ENCODE results near the gene MINDY1. TPM values are rescaled to one million over a fixed set of nuclear protein-coding genes. Genes with fewer than 3 reads are reported as not detected.

Gene MINDY1
- total RNA-seq, 2 experiments from 2014 or later = 8.5 to 13.8 TPM

DNA sequence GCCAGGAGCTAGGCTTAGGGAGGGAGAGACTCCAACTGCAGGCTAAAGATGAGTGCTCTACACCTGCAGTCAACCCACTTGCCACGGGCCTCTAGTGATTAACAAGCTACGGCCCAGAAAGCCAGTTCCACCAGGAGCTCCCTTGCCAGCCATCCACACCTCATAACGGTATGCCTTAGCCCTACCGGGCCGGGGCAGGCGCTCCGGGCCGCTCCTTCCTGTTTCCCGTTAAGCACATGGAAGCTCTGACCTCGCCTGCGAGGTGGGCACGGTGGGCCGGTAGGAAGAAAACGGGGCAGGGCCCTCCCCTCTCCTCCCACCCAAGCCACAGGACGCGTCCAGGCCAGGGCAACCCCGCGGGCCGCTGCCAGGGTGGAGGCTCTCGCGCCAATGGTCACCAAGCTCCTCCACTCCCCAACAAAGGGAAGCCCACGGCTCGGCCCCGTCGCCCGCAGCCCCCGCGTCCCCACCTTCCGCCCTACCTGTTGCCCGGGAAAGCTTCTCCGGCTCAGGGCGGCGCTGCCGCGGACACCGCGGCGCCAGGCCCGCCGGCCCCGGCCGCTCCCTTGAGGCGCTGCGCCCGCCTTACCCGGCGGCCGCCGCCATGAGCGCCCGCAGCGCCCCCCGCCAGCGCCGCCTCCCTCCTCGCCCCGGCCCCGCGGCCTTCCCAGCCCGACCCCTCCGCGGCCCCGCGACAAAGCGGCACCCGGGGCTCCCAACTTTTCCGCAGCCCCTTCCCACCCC is 32.7 kb downstream of the MINDY1 start:
- H3K4me3 ChIP-seq (ENCODE audit: low read depth, low read length, poor library complexity, severe bottlenecking) = peak overlapping the region; percentile 80
- CTCF ChIA-PET (ENCODE audit: unreplicated experiment) = interaction anchor here (0.6 to 1.1 kb wide), 5 partner anchors 16 to 609 kb away, joined by 3 to 4 read pairs (median 3); partner anchors contain the start of gene ENSA

DNA sequence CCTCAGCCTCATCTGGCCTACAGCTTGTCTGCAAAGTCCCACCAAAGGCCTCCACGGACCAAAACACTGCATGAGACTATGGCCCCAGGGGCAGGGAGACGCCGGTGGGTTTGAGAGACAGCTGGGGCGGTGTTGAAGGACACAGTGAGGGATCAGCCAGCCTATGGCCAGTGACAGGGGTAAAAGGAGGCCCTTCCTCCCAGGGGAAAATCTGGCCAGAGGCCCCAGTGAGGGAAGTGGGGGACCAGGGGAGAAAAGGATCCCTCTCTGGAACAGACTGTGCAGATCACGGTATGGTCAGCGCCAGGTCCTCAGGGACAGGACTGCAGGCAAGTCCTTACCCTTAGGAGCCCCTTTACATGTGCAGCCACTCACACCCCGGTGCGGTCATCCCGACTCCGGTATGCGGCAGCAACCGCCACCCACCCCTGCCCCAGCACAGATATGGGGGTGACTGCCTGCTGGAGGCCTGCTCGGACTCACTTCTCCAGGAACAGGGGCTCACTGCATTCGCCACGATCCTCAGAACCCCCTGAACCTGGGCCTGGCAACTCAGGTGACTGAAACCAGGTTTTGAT is 33.4 kb downstream of the MINDY1 start:
- Histone ChIP-seq H3K4me3 (ENCODE audit: low read depth, low read length, poor library complexity, severe bottlenecking) (peak overlapping the region; percentile 80), H3K36me3 (ENCODE audit: insufficient read depth, low read length) (peaks cover 9% of the 10 kb centered on the region), H3K9me3 (ENCODE audit: low read length) (no peaks in the 10 kb centered on the region), H3K27ac (ENCODE audit: low read depth, low read length, poor library complexity, severe bottlenecking) (peak overlapping the region; percentile 72), H2AFZ (ENCODE audit: low read length) (peak overlapping the region; percentile 64; the same call in 1 of the 2 replicates), H3K79me2 (ENCODE audit: insufficient read depth, low read depth, low read length) (peaks cover 40% of the 10 kb centered on the region; the same call in 1 of the 2 replicates), H4K20me1 (ENCODE audit: insufficient read depth, low read length) (no peaks in the 10 kb centered on the region), H3K9me2 (ENCODE audit: insufficient read depth, low read length) (no peaks in the 10 kb centered on the region), H3K4me2 (ENCODE audit: low read length) (peak overlapping the region; percentile 83), H3K4me1 (ENCODE audit: insufficient read depth, low read length, poor library complexity, severe bottlenecking) (peaks cover 36% of the 10 kb centered on the region)
- intact Hi-C loops (cut with micrococcal nuclease; ENCODE audit: unreplicated experiment) = loop anchor here (10.0 kb wide), 1 partner anchor 509 kb away; no protein-coding TSS in a partner anchor
- CTCF ChIA-PET (ENCODE audit: unreplicated experiment) = interaction anchor here (0.6 to 1.1 kb wide), 4 partner anchors 16 to 413 kb away, joined by 3 to 4 read pairs (median 3); partner anchors contain the start of gene ENSA
- BruUV-seq (replicated peaks) = no TSS peak
- TF ChIP-seq, protein P1, sequence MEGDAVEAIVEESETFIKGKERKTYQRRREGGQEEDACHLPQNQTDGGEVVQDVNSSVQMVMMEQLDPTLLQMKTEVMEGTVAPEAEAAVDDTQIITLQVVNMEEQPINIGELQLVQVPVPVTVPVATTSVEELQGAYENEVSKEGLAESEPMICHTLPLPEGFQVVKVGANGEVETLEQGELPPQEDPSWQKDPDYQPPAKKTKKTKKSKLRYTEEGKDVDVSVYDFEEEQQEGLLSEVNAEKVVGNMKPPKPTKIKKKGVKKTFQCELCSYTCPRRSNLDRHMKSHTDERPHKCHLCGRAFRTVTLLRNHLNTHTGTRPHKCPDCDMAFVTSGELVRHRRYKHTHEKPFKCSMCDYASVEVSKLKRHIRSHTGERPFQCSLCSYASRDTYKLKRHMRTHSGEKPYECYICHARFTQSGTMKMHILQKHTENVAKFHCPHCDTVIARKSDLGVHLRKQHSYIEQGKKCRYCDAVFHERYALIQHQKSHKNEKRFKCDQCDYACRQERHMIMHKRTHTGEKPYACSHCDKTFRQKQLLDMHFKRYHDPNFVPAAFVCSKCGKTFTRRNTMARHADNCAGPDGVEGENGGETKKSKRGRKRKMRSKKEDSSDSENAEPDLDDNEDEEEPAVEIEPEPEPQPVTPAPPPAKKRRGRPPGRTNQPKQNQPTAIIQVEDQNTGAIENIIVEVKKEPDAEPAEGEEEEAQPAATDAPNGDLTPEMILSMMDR (conservative IDR thresholded peaks at IDR 0.05; ENCODE audit: low read length) = no peak
- no peak for TF ChIP-seq EZH2phosphoT487 (IDR thresholded peaks at IDR 0.05; ENCODE audit: borderline replicate concordance, low read depth, low read length)
- peak; percentile 21 for DNase-seq (ENCODE audit: low spot score)
- POLR2A ChIA-PET = interaction anchor here (0.5 to 1.7 kb wide), 6 partner anchors 9 to 371 kb away, joined by 3 to 7 read pairs (median 4); partner anchors contain the start of genes ANXA9 and MINDY1

More for the DNA sequence above, 32.7 kb downstream of the MINDY1 start:
- Histone ChIP-seq H3K27ac (ENCODE audit: low read depth, low read length, poor library complexity, severe bottlenecking) (peak overlapping the region; percentile 72), H3K9me3 (ENCODE audit: low read length) (no peaks in the 10 kb centered on the region), H3K36me3 (ENCODE audit: insufficient read depth, low read length) (peaks cover 3% of the 10 kb centered on the region; the same call in 1 of the 2 replicates), H3K9me2 (ENCODE audit: insufficient read depth, low read length) (no peaks in the 10 kb centered on the region), H4K20me1 (ENCODE audit: insufficient read depth, low read length) (no peaks in the 10 kb centered on the region), H3K4me1 (ENCODE audit: insufficient read depth, low read length, poor library complexity, severe bottlenecking) (peaks cover 38% of the 10 kb centered on the region), H2AFZ (ENCODE audit: low read length) (peak overlapping the region; percentile 64), H3K4me2 (ENCODE audit: low read length) (peak overlapping the region; percentile 83), H3K79me2 (ENCODE audit: insufficient read depth, low read depth, low read length) (peaks cover 40% of the 10 kb centered on the region; the same call in 1 of the 2 replicates)
- POLR2A ChIA-PET = interaction anchor here (0.5 to 1.7 kb wide), 7 partner anchors 8 to 610 kb away, joined by 3 to 7 read pairs (median 4); partner anchors contain the start of genes ANXA9, MINDY1 and RPRD2
- BruUV-seq (replicated peaks) = no TSS peak
- intact Hi-C loops (cut with micrococcal nuclease; ENCODE audit: unreplicated experiment) = loop anchor here (1.0 to 10.0 kb wide), 3 partner anchors 48 to 509 kb away; partner anchors contain the start of gene SETDB1
- no peak for TF ChIP-seq EZH2phosphoT487 (IDR thresholded peaks at IDR 0.05; ENCODE audit: borderline replicate concordance, low read depth, low read length)
- TF ChIP-seq, protein P1 (conservative IDR thresholded peaks at IDR 0.05; ENCODE audit: low read length) = no peak
- DNase-seq (ENCODE audit: low spot score) = peak; percentile 71

Data from OCI-LY7 (cell line).